ENCODE data around the gene PRM3.

PRM3 gene

GRCh38 chr16:11241480-11242204, 31.8 kb downstream of the PRM3 start:
- no peaks in the 10 kb centered on the region for H3F3A ChIP-seq (ENCODE audit: insufficient read depth, low read length)
- H3K79me2 ChIP-seq (ENCODE audit: insufficient read depth, low read length) = no peaks in the 10 kb centered on the region
- no peaks in the 10 kb centered on the region for H3K9me2 ChIP-seq (ENCODE audit: low read depth, low read length)
- no peaks in the 10 kb centered on the region for H3K4me1 ChIP-seq (ENCODE audit: insufficient read depth, low read length, severe bottlenecking)
- no peak overlapping the region for H3K4me3 ChIP-seq (ENCODE audit: low read depth, low read length, poor library complexity, severe bottlenecking)
- no peak overlapping the region for H3K9ac ChIP-seq (ENCODE audit: low read length)
- H4K20me1 ChIP-seq (ENCODE audit: insufficient read depth, low read length) = no peaks in the 10 kb centered on the region
- TF ChIP-seq EZH2 (IDR thresholded peaks at IDR 0.05; ENCODE audit: borderline replicate concordance, low read length) = no peak
- TF ChIP-seq, protein P1, sequence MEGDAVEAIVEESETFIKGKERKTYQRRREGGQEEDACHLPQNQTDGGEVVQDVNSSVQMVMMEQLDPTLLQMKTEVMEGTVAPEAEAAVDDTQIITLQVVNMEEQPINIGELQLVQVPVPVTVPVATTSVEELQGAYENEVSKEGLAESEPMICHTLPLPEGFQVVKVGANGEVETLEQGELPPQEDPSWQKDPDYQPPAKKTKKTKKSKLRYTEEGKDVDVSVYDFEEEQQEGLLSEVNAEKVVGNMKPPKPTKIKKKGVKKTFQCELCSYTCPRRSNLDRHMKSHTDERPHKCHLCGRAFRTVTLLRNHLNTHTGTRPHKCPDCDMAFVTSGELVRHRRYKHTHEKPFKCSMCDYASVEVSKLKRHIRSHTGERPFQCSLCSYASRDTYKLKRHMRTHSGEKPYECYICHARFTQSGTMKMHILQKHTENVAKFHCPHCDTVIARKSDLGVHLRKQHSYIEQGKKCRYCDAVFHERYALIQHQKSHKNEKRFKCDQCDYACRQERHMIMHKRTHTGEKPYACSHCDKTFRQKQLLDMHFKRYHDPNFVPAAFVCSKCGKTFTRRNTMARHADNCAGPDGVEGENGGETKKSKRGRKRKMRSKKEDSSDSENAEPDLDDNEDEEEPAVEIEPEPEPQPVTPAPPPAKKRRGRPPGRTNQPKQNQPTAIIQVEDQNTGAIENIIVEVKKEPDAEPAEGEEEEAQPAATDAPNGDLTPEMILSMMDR (IDR thresholded peaks at IDR 0.05; ENCODE audit: low read length) = no peak
- H3K36me3 ChIP-seq (ENCODE audit: insufficient read depth, low read length) = no peaks in the 10 kb centered on the region; the same call in 1 of the 2 replicates
- no peaks in the 10 kb centered on the region for H3K27me3 ChIP-seq (ENCODE audit: insufficient read depth, low read length)
- H3K4me2 ChIP-seq (ENCODE audit: low read length) = no peak overlapping the region
- H2AFZ ChIP-seq (ENCODE audit: low read length) = no peak overlapping the region
- no peaks in the 10 kb centered on the region for H3K9me3 ChIP-seq (ENCODE audit: low read length)
- no peak overlapping the region for H3K27ac ChIP-seq (ENCODE audit: low read depth, low read length, poor library complexity, severe bottlenecking)

- Histone ChIP-seq H3K79me2 (ENCODE audit: insufficient read depth, low read length) (no peaks in the 10 kb centered on the region), H3K36me3 (ENCODE audit: insufficient read depth, low read length) (no peaks in the 10 kb centered on the region), H3K9me2 (ENCODE audit: low read depth, low read length) (no peaks in the 10 kb centered on the region), H3K9me3 (ENCODE audit: low read length) (no peaks in the 10 kb centered on the region), H3K27me3 (ENCODE audit: insufficient read depth, low read length) (no peaks in the 10 kb centered on the region), H3K4me2 (ENCODE audit: low read length) (no peak overlapping the region), H3K4me1 (ENCODE audit: insufficient read depth, low read length, severe bottlenecking) (no peaks in the 10 kb centered on the region), H4K20me1 (ENCODE audit: insufficient read depth, low read length) (no peaks in the 10 kb centered on the region), H3K4me3 (ENCODE audit: low read depth, low read length, poor library complexity, severe bottlenecking) (no peak overlapping the region), H3F3A (ENCODE audit: insufficient read depth, low read length) (no peaks in the 10 kb centered on the region), H3K9ac (ENCODE audit: low read length) (no peak overlapping the region), H2AFZ (ENCODE audit: low read length) (no peak overlapping the region), H3K27ac (ENCODE audit: low read depth, low read length, poor library complexity, severe bottlenecking) (no peak overlapping the region)
- no peak for TF ChIP-seq EZH2 (IDR thresholded peaks at IDR 0.05; ENCODE audit: borderline replicate concordance, low read length)
- TF ChIP-seq, protein P1 (IDR thresholded peaks at IDR 0.05; ENCODE audit: low read length) = no peak
Observed at GRCh38 chr16:11240636-11241473, 32.6 kb downstream of the PRM3 start.

- Histone ChIP-seq H4K20me1 (ENCODE audit: insufficient read depth, low read length) (no peaks in the 10 kb centered on the region), H3K79me2 (ENCODE audit: insufficient read depth, low read length) (no peaks in the 10 kb centered on the region), H3K9me3 (ENCODE audit: low read length) (no peaks in the 10 kb centered on the region), H3K9ac (ENCODE audit: low read length) (no peak overlapping the region), H3K9me2 (ENCODE audit: low read depth, low read length) (no peaks in the 10 kb centered on the region), H3K4me2 (ENCODE audit: low read length) (no peak overlapping the region), H3K27me3 (ENCODE audit: insufficient read depth, low read length) (no peaks in the 10 kb centered on the region), H3F3A (ENCODE audit: insufficient read depth, low read length) (no peaks in the 10 kb centered on the region), H3K27ac (ENCODE audit: low read depth, low read length, poor library complexity, severe bottlenecking) (no peak overlapping the region), H3K36me3 (ENCODE audit: insufficient read depth, low read length) (no peaks in the 10 kb centered on the region), H2AFZ (ENCODE audit: low read length) (no peak overlapping the region), H3K4me1 (ENCODE audit: insufficient read depth, low read length, severe bottlenecking) (no peaks in the 10 kb centered on the region), H3K4me3 (ENCODE audit: low read depth, low read length, poor library complexity, severe bottlenecking) (no peak overlapping the region)
- TF ChIP-seq, protein P1 (IDR thresholded peaks at IDR 0.05; ENCODE audit: low read length) = no peak
Observed at GRCh38 chr16:11239644-11240632, 33.5 kb downstream of the PRM3 start.
